ENCODE results near the gene FCGR1A. TPM values are rescaled to one million over a fixed set of nuclear protein-coding genes. Genes with fewer than 3 reads are reported as not detected.
"Not testable (repeated sequence)": the region's sequence is repeated elsewhere in the genome, so short reads cannot be mapped to it uniquely, and the experiment has no call there.

The FCGR1A gene
- total RNA-seq (not detected), total RNA-seq (0 to 0.65 (median 0) reads per million in 29 experiments)
- total RNA-seq (2013), result 0.57 TPM

- no CpG with 5 or more reads among the region's 2 CpGs for WGBS (ENCODE audit: insufficient coverage)
- CTCF ChIA-PET; H3K27ac ChIP-seq (ENCODE audit: low read length); H3K4me3 Mint-ChIP-seq; H3K27ac Mint-ChIP-seq; H3K27me3 Mint-ChIP-seq; H3K27me3 ChIP-seq (replicated peaks in 1 of 2; ENCODE audit: control insufficient read depth in 2 of 2, extremely low read depth in 1 of 2, insufficient read depth in 2 of 2, low read length in 1 of 2); H3K4me1 ChIP-seq (ENCODE audit: control insufficient read depth in 1 of 2, extremely low read depth in 1 of 2, insufficient read depth in 2 of 2, low read length in 2 of 2); ATAC-seq (replicated peaks in 1 of 4); H3K9me3 ChIP-seq; DNase-seq; H3K4me1 Mint-ChIP-seq; H3K9me3 Mint-ChIP-seq; H3K36me3 Mint-ChIP-seq; H3K4me3 ChIP-seq (ENCODE audit: control insufficient read depth in 1 of 2, extremely low read depth in 1 of 2, low read length in 1 of 2); H3K36me3 ChIP-seq (ENCODE audit: control insufficient read depth in 2 of 2, extremely low read depth in 1 of 2, insufficient read depth in 1 of 2, low read length in 1 of 2); POLR2A ChIA-PET: not testable (repeated sequence)
These were observed at the start of gene FCGR1A for GRCh38 chr1:149782600-149782999. Gene FCGR1A (plus strand): TSS chr1:149782694. CDS start chr1:149782744, 50 bp downstream.

- H3K36me3 ChIP-seq (ENCODE audit: control insufficient read depth in 2 of 2, extremely low read depth in 1 of 2, insufficient read depth in 1 of 2, low read length in 1 of 2); H3K4me3 Mint-ChIP-seq; H3K9me3 Mint-ChIP-seq; ATAC-seq (replicated peaks in 1 of 4); H3K27me3 Mint-ChIP-seq; DNase-seq; H3K27ac Mint-ChIP-seq; H3K27ac ChIP-seq (ENCODE audit: low read length); H3K4me1 ChIP-seq (ENCODE audit: control insufficient read depth in 1 of 2, extremely low read depth in 1 of 2, insufficient read depth in 2 of 2, low read length in 2 of 2); H3K4me3 ChIP-seq (ENCODE audit: control insufficient read depth in 1 of 2, extremely low read depth in 1 of 2, low read length in 1 of 2); POLR2A ChIA-PET; CTCF ChIA-PET; H3K36me3 Mint-ChIP-seq; H3K4me1 Mint-ChIP-seq; H3K9me3 ChIP-seq; H3K27me3 ChIP-seq (replicated peaks in 1 of 2; ENCODE audit: control insufficient read depth in 2 of 2, extremely low read depth in 1 of 2, insufficient read depth in 2 of 2, low read length in 1 of 2): not testable (repeated sequence)
- no CpG with 5 or more reads among the region's 2 CpGs for WGBS (ENCODE audit: insufficient coverage)
These were observed 49.7 kb upstream of the FCGR1A start for GRCh38 chr1:149732781-149733180.

GRCh38 chr1:149734692-149735091 lies 47.8 kb upstream of the FCGR1A start:
- H3K27me3 Mint-ChIP-seq; H3K4me1 ChIP-seq (ENCODE audit: control insufficient read depth in 1 of 2, extremely low read depth in 1 of 2, insufficient read depth in 2 of 2, low read length in 2 of 2); CTCF ChIA-PET; DNase-seq; H3K9me3 ChIP-seq; ATAC-seq (replicated peaks in 1 of 4); H3K27me3 ChIP-seq (replicated peaks in 1 of 2; ENCODE audit: control insufficient read depth in 2 of 2, extremely low read depth in 1 of 2, insufficient read depth in 2 of 2, low read length in 1 of 2); H3K9me3 Mint-ChIP-seq; H3K27ac Mint-ChIP-seq; H3K4me1 Mint-ChIP-seq; POLR2A ChIA-PET; H3K27ac ChIP-seq (ENCODE audit: low read length); H3K36me3 ChIP-seq (ENCODE audit: control insufficient read depth in 2 of 2, extremely low read depth in 1 of 2, insufficient read depth in 1 of 2, low read length in 1 of 2); H3K36me3 Mint-ChIP-seq; H3K4me3 ChIP-seq (ENCODE audit: control insufficient read depth in 1 of 2, extremely low read depth in 1 of 2, low read length in 1 of 2); H3K4me3 Mint-ChIP-seq: not testable (repeated sequence)
- no CpG with 5 or more reads among the region's 1 CpG for WGBS (ENCODE audit: insufficient coverage)

- H3K4me3 ChIP-seq (ENCODE audit: control insufficient read depth in 1 of 2, extremely low read depth in 1 of 2, low read length in 1 of 2), result not testable (repeated sequence)
- WGBS (ENCODE audit: insufficient coverage), result no CpG with 5 or more reads among the region's 26 CpGs
- peak; percentile 61 to 86 (median 74) for ATAC-seq (replicated peaks in 1 of 4)
These were observed 42.3 kb upstream of the FCGR1A start for GRCh38 chr1:149740148-149740581.

GRCh38 chr1:149740590-149741230 lies 41.8 kb upstream of the FCGR1A start:
- H3K4me3 ChIP-seq (ENCODE audit: control insufficient read depth in 1 of 2, extremely low read depth in 1 of 2, low read length in 1 of 2); H3K9me3 Mint-ChIP-seq: not testable (repeated sequence)
- H3K4me3 Mint-ChIP-seq, result peak overlapping the region; percentile 43 to 70 (median 52)

More at GRCh38 chr1:149740148-149740581, 42.3 kb upstream of the FCGR1A start:
- H3K36me3 ChIP-seq (ENCODE audit: control insufficient read depth in 2 of 2, extremely low read depth in 1 of 2, insufficient read depth in 1 of 2, low read length in 1 of 2); H3K27me3 ChIP-seq (replicated peaks in 1 of 2; ENCODE audit: control insufficient read depth in 2 of 2, extremely low read depth in 1 of 2, insufficient read depth in 2 of 2, low read length in 1 of 2); H3K36me3 Mint-ChIP-seq; H3K27me3 Mint-ChIP-seq; H3K9me3 ChIP-seq; H3K9me3 Mint-ChIP-seq; CTCF ChIA-PET; H3K27ac ChIP-seq (ENCODE audit: low read length); H3K4me1 Mint-ChIP-seq; H3K4me1 ChIP-seq (ENCODE audit: control insufficient read depth in 1 of 2, extremely low read depth in 1 of 2, insufficient read depth in 2 of 2, low read length in 2 of 2); POLR2A ChIA-PET: not testable (repeated sequence)
- peak overlapping the region; percentile 81 to 93 for H3K27ac Mint-ChIP-seq
- DNase-seq, result peak in 31 of 35 experiments; percentile 4 to 58 (median 27)
- peak overlapping the region; percentile 43 to 70 (median 52) for H3K4me3 Mint-ChIP-seq

GRCh38 chr1:149741914-149742313 lies 40.6 kb upstream of the FCGR1A start:
- H3K4me3 Mint-ChIP-seq; POLR2A ChIA-PET; H3K27ac Mint-ChIP-seq; H3K27me3 ChIP-seq (replicated peaks in 1 of 2; ENCODE audit: control insufficient read depth in 2 of 2, extremely low read depth in 1 of 2, insufficient read depth in 2 of 2, low read length in 1 of 2); H3K4me3 ChIP-seq (ENCODE audit: control insufficient read depth in 1 of 2, extremely low read depth in 1 of 2, low read length in 1 of 2); H3K4me1 Mint-ChIP-seq; H3K36me3 ChIP-seq (ENCODE audit: control insufficient read depth in 2 of 2, extremely low read depth in 1 of 2, insufficient read depth in 1 of 2, low read length in 1 of 2); H3K9me3 ChIP-seq; CTCF ChIA-PET; H3K27ac ChIP-seq (ENCODE audit: low read length); H3K36me3 Mint-ChIP-seq; H3K27me3 Mint-ChIP-seq; H3K9me3 Mint-ChIP-seq; DNase-seq; H3K4me1 ChIP-seq (ENCODE audit: control insufficient read depth in 1 of 2, extremely low read depth in 1 of 2, insufficient read depth in 2 of 2, low read length in 2 of 2): not testable (repeated sequence)
- ATAC-seq (replicated peaks in 1 of 4), result peak in 1 of 4 experiments; percentile 50
- WGBS (ENCODE audit: insufficient coverage), result no CpG with 5 or more reads among the region's 5 CpGs

More at GRCh38 chr1:149740590-149741230, 41.8 kb upstream of the FCGR1A start:
- peak overlapping the region; percentile 81 to 93 for H3K27ac Mint-ChIP-seq
- CTCF ChIA-PET; H3K4me1 Mint-ChIP-seq; H3K36me3 ChIP-seq (ENCODE audit: control insufficient read depth in 2 of 2, extremely low read depth in 1 of 2, insufficient read depth in 1 of 2, low read length in 1 of 2); H3K9me3 ChIP-seq; H3K36me3 Mint-ChIP-seq; H3K4me1 ChIP-seq (ENCODE audit: control insufficient read depth in 1 of 2, extremely low read depth in 1 of 2, insufficient read depth in 2 of 2, low read length in 2 of 2); DNase-seq; H3K27me3 Mint-ChIP-seq; H3K27ac ChIP-seq (ENCODE audit: low read length); POLR2A ChIA-PET; H3K27me3 ChIP-seq (replicated peaks in 1 of 2; ENCODE audit: control insufficient read depth in 2 of 2, extremely low read depth in 1 of 2, insufficient read depth in 2 of 2, low read length in 1 of 2): not testable (repeated sequence)
- ATAC-seq (replicated peaks in 1 of 4), result peak in 1 of 4 experiments; percentile 30
- WGBS (ENCODE audit: insufficient coverage), result no CpG with 5 or more reads among the region's 13 CpGs
